ENCODE measurements around the gene BCKDK.
"Not testable (repeated sequence)": the region's sequence is repeated elsewhere in the genome, so short reads cannot be mapped to it uniquely, and the experiment has no call there.

The BCKDK gene

GRCh38 chr16:31144418-31144817 is 36.2 kb downstream of the BCKDK start:
- not testable (repeated sequence) for DNase-seq

GRCh38 chr16:31145398-31145990 is 37.3 kb downstream of the BCKDK start:
- no peak for DNase-seq

- no peak for DNase-seq
Observed at GRCh38 chr16:31147574-31147973, 39.4 kb downstream of the BCKDK start.

- no peak for DNase-seq
Observed at GRCh38 chr16:31148281-31148728, 40.1 kb downstream of the BCKDK start.

GRCh38 chr16:31148896-31149295 is 40.7 kb downstream of the BCKDK start:
- DNase-seq = no peak

GRCh38 chr16:31149332-31149731 is 41.1 kb downstream of the BCKDK start:
- no peak for DNase-seq

- DNase-seq = no peak
Observed at GRCh38 chr16:31149894-31150890, 42.0 kb downstream of the BCKDK start, which contains the start of gene PRSS36. TSS of gene PRSS36 (minus strand) at chr16:31150066. CDS start at chr16:31150035, 31 bp downstream.

- not testable (repeated sequence) for DNase-seq
Observed at GRCh38 chr16:31150976-31151375, 42.8 kb downstream of the BCKDK start.

- DNase-seq = peak; percentile 64
Observed at GRCh38 chr16:31157136-31157535, 49.0 kb downstream of the BCKDK start.
